Fibroblast of villous mesenchyme (primary cell): ENCODE data around the gene TLCD5. TPM values are rescaled to one million over a fixed set of nuclear protein-coding genes. Genes with fewer than 3 reads are reported as not detected.
A peak's percentile ranks its signal among the peaks of the same experiment; 100 is the strongest.

ENCODE experiments used
- DNase-seq: peaks from one replicate; pipeline ENCODE4 v3.0.0-alpha.2; 2010; ENCODE audit warnings: low read depth
- H3K4me3 ChIP-seq: 2 replicates; pipeline ENCODE4 v1.5.1; 2011; ENCODE audit warnings: low read depth, mild to moderate bottlenecking, low read length
- total RNA-seq: library from RNA; depleted of rRNA; stranded (reverse); fragments of >200 nt; gene quantifications from 2 replicates; pipeline ENCODE4 v1.2.3, GENCODE V29; 2012
- TF ChIP-seq, protein P1 (sequence below): IDR thresholded peaks from 2 replicates; pipeline ENCODE4 v1.5.1; 2012; ENCODE audit warnings: low read depth, mild to moderate bottlenecking, low read length; ENCODE audit not compliant: insufficient read depth

The TLCD5 gene
- total RNA-seq, 1 donor = 10.8 TPM

DNA sequence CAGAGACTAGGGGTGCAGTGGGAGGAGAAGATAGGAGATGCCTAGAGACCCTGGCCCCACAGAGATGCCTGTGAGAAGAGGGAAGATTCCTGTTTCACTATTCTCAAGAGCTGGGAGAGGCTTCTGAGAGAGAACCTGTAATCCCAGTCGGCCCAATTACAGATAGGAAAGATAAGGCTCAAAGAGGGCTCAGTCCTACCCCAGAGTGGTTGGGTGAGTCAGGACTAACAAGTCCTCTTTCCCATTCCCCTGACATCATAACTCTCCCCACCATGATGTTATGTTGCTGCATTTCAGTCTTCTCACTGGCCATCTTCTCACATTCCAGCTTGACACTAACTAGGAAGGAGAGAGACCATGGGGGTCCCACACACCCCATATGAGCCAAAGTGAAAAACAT, 29.0 kb downstream of the TLCD5 start:
- no peak overlapping the region for H3K4me3 ChIP-seq
- TF ChIP-seq, protein P1, sequence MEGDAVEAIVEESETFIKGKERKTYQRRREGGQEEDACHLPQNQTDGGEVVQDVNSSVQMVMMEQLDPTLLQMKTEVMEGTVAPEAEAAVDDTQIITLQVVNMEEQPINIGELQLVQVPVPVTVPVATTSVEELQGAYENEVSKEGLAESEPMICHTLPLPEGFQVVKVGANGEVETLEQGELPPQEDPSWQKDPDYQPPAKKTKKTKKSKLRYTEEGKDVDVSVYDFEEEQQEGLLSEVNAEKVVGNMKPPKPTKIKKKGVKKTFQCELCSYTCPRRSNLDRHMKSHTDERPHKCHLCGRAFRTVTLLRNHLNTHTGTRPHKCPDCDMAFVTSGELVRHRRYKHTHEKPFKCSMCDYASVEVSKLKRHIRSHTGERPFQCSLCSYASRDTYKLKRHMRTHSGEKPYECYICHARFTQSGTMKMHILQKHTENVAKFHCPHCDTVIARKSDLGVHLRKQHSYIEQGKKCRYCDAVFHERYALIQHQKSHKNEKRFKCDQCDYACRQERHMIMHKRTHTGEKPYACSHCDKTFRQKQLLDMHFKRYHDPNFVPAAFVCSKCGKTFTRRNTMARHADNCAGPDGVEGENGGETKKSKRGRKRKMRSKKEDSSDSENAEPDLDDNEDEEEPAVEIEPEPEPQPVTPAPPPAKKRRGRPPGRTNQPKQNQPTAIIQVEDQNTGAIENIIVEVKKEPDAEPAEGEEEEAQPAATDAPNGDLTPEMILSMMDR = no peak
- DNase-seq = no peak

DNA sequence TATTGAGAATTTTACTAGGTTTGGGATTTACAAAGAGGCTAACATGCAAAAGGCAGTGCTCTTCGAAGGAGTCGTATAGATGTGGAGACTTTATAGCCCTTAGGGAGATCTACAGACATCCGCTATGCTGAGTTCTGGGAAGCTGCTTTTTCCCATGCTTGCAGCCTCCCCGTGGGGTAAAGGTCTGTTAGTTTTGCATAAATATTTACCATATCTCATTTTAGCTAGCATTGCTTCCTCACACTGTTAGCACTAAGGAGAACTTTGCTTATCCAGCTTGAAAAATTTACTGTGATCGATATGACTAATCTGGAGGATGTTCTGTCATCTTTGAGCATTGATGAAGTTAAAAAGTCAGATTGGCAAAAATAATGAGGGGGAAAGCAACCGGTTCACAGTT, 29.7 kb downstream of the TLCD5 start:
- TF ChIP-seq, protein P1 = no peak

DNA sequence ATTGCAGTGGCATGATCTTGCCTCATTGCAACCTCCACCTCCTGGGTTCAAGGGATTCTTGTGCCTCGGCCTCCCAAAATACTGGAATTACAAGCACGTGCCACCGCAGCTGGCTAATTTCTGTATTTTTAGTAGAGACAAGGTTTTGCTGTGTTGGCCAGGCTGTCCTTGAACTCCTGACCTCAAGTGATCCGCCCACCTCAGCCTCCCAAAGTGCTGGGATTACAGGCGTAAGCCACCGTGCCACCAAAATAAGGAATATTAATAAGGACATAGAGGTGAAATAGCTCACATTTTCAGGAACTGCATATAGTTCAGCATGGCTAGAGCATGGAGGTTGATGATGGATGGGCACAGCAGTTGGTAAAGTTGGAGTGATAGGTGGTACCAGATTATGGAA, 32.5 kb downstream of the TLCD5 start:
- H3K4me3 ChIP-seq = no peak overlapping the region
- TF ChIP-seq, protein P1 = no peak
- DNase-seq = no peak

More for the DNA sequence above, 29.7 kb downstream of the TLCD5 start:
- no peak overlapping the region for H3K4me3 ChIP-seq
- DNase-seq = peak; percentile 72

DNA sequence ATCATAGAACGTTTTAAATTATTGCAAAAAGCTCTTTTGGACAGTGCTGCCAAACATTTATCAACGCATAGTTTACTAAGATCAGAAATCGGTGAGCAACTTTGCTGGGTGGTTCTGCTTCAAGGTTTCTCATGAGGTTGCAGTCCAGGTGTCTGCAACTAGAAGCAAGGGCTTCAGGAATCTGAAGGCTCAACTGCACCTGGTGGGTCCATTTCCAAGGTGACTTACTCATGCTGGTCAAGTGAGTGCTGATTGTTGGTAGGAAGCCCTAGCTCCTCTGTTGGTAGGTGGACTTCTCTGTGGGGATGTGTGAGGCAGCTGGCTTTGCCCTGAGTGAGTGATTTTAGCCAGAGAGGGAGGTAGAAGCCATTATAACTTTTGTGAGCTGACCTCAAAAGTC, 33.6 kb downstream of the TLCD5 start:
- H3K4me3 ChIP-seq = no peak overlapping the region
- no peak for DNase-seq
- TF ChIP-seq, protein P1 = no peak

DNA sequence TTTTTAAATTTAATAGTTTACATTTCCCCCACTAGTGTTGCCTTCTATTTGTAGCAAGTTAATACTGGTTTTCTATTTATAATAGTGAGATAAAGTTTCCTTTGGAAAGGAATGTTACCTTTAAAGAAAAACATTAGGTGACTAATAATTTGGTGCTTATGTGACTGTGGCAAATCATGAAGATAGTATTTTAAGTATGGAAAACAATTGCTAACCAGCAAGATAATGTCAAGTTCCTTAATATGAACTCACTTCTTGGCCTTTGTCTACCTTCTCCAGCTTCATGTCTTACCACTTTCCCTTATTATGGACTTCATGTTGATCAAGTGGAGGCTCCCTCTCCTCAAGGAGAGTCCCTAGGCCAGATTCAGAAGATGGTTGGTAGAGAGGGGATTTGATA, 38.3 kb downstream of the TLCD5 start:
- no peak overlapping the region for H3K4me3 ChIP-seq
- TF ChIP-seq, protein P1 = no peak
- DNase-seq = no peak

DNA sequence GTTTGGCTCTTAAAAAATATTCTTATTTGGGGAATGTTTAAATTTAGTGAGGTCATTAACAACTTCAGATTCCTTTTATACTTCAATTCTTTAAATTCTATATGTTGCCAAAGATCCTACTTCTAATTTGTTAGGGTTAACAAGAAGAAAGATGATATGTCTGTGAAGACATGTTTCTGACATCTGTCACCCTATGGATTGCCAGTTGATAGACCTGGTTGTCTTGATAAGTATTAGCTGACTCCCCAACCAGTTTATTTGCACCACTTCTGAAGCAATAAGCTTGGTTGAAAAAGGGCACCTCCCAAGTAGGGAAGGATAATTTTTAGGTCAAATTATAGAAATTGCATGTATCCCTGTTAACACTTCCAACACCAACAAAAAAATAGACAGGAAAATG, 40.4 kb downstream of the TLCD5 start:
- TF ChIP-seq, protein P1 = no peak
- H3K4me3 ChIP-seq = no peak overlapping the region
- DNase-seq = no peak

DNA sequence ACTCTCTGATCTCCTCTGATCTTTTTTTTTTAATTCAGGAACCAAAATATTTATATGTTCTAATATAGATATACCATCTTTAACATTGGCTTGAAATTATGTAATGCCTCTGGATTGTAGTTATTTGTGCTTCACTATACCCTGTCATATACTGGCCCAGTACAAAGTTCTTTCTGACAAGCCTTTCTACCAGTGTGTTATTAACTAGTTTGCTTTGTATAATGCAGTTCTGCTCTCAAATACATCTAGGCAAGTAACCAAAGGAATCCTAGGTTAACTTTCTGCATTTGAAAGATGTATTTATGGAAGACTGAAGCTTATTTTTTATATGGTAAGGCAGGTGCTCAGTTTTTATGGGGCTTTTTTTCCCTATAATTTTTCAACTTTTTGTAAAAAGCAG, 47.2 kb downstream of the TLCD5 start:
- no peak for DNase-seq
- TF ChIP-seq, protein P1 = no peak
- H3K4me3 ChIP-seq = no peak overlapping the region
